Measurements from ENCODE around the gene GBA3.

The GBA3 gene

DNA sequence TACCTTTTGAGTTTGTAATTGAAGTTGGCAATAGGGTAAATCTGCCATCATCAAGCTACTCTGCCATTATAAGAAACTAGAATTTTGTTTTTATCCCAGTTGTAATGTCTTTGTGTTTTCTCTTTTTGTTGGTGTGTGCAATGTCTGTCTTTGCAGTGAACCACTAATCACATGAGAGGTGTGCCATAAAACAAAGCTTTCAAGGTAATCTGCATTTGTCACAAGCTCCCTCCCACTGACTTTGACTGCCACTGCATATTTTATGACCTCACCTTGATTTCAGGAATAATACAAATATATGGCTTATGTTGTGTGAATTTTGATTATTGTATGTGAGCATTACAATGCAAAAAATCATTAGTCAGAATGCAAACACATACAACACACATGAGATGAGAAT, 9.0 kb upstream of the GBA3 start:
- Histone ChIP-seq H3K27me3 (replicated peaks; ENCODE audit: insufficient read depth, low read length) (no peaks in the 10 kb centered on the region), H3K27ac (ENCODE audit: low read length) (no peak overlapping the region), H3K79me2 (ENCODE audit: low read length) (no peaks in the 10 kb centered on the region), H3K9me3 (replicated peaks; ENCODE audit: insufficient read depth, low read length) (no peaks in the 10 kb centered on the region), H3K4me2 (ENCODE audit: low read depth, low read length) (no peak overlapping the region), H2AFZ (ENCODE audit: low read length) (no peak overlapping the region), H4K20me1 (ENCODE audit: insufficient read depth, low read length) (no peaks in the 10 kb centered on the region), H3K4me1 (ENCODE audit: low read length) (no peaks in the 10 kb centered on the region), H3K36me3 (replicated peaks; ENCODE audit: insufficient read depth, low read length) (no peaks in the 10 kb centered on the region), H3F3A (ENCODE audit: insufficient read depth, low read length) (no peaks in the 10 kb centered on the region), H3K9me2 (replicated peaks; ENCODE audit: insufficient read depth, low read length) (no peaks in the 10 kb centered on the region), H3K9ac (ENCODE audit: low read length) (no peak overlapping the region), H3K4me3 (ENCODE audit: low read length) (no peak overlapping the region)
- no peak for DNase-seq
- TF ChIP-seq CTCF (IDR thresholded peaks at IDR 0.05; ENCODE audit: low read length), result no peak
- no peak for TF ChIP-seq EZH2 (optimal IDR thresholded peaks at IDR 0.05; ENCODE audit: low read depth, low read length)
- no peak for TF ChIP-seq EZH2phosphoT487 (IDR thresholded peaks at IDR 0.05; ENCODE audit: low read length)

- no peaks in the 10 kb centered on the region for H4K20me1 ChIP-seq (ENCODE audit: insufficient read depth, low read length)
- H3K4me3 ChIP-seq (ENCODE audit: low read length), result no peak overlapping the region
- no peak overlapping the region for H2AFZ ChIP-seq (ENCODE audit: low read length)
- H3F3A ChIP-seq (ENCODE audit: insufficient read depth, low read length), result no peaks in the 10 kb centered on the region
- no peak overlapping the region for H3K27ac ChIP-seq (ENCODE audit: low read length)
- no peak for DNase-seq
- no peaks in the 10 kb centered on the region for H3K9me3 ChIP-seq (replicated peaks; ENCODE audit: insufficient read depth, low read length)
- no peak overlapping the region for H3K9ac ChIP-seq (ENCODE audit: low read length)
- TF ChIP-seq CTCF (IDR thresholded peaks at IDR 0.05; ENCODE audit: low read length), result no peak
- TF ChIP-seq EZH2 (optimal IDR thresholded peaks at IDR 0.05; ENCODE audit: low read depth, low read length), result no peak
- H3K4me2 ChIP-seq (ENCODE audit: low read depth, low read length), result no peak overlapping the region
- H3K27me3 ChIP-seq (replicated peaks; ENCODE audit: insufficient read depth, low read length), result no peaks in the 10 kb centered on the region
- no peaks in the 10 kb centered on the region for H3K79me2 ChIP-seq (ENCODE audit: low read length)
- H3K36me3 ChIP-seq (replicated peaks; ENCODE audit: insufficient read depth, low read length), result no peaks in the 10 kb centered on the region
- H3K4me1 ChIP-seq (ENCODE audit: low read length), result no peaks in the 10 kb centered on the region
- no peaks in the 10 kb centered on the region for H3K9me2 ChIP-seq (replicated peaks; ENCODE audit: insufficient read depth, low read length)
Observed at GRCh38 chr4:22686141-22686540, 6.6 kb upstream of the GBA3 start.

DNA sequence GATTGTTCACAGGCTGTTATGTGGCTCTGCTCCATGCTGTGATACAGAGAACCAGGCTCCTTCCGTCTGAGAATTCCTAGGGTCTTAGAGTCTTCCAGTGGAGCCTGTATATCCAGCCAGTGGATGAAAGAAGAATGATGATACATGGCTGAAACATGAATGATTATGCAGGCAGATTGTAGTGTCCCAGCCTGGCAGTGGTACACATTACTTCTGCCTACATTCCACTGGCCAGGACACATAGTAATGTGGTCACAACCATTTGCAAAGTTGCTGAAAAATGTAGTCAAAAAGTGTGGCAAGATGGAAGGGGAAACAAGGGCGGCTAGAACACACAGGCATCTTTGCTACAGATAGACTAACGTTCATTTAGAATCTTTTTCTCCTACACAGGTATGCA, 4.5 kb upstream of the GBA3 start:
- no peaks in the 10 kb centered on the region for H3K79me2 ChIP-seq (ENCODE audit: low read length)
- no peak overlapping the region for H2AFZ ChIP-seq (ENCODE audit: low read length)
- no peak for DNase-seq
- no peak overlapping the region for H3K9ac ChIP-seq (ENCODE audit: low read length)
- no peak overlapping the region for H3K4me2 ChIP-seq (ENCODE audit: low read depth, low read length)
- H3F3A ChIP-seq (ENCODE audit: insufficient read depth, low read length), result no peaks in the 10 kb centered on the region
- H3K27ac ChIP-seq (ENCODE audit: low read length), result no peak overlapping the region
- H3K4me1 ChIP-seq (ENCODE audit: low read length), result no peaks in the 10 kb centered on the region
- no peaks in the 10 kb centered on the region for H3K36me3 ChIP-seq (replicated peaks; ENCODE audit: insufficient read depth, low read length)
- TF ChIP-seq CTCF (IDR thresholded peaks at IDR 0.05; ENCODE audit: low read length) (no peak), EZH2 (optimal IDR thresholded peaks at IDR 0.05; ENCODE audit: low read depth, low read length) (no peak), EZH2phosphoT487 (IDR thresholded peaks at IDR 0.05; ENCODE audit: low read length) (no peak)
- no peaks in the 10 kb centered on the region for H3K9me2 ChIP-seq (replicated peaks; ENCODE audit: insufficient read depth, low read length)
- no peaks in the 10 kb centered on the region for H3K27me3 ChIP-seq (replicated peaks; ENCODE audit: insufficient read depth, low read length)
- H4K20me1 ChIP-seq (ENCODE audit: insufficient read depth, low read length), result no peaks in the 10 kb centered on the region
- no peak overlapping the region for H3K4me3 ChIP-seq (ENCODE audit: low read length)
- no peaks in the 10 kb centered on the region for H3K9me3 ChIP-seq (replicated peaks; ENCODE audit: insufficient read depth, low read length)
